Adrenal gland (tissue), 5 donors: Measurements from ENCODE around the gene LIMS1.

Experiments
- POLR2A ChIP-seq, 2 donors: fragments of 450-650 bp; IDR thresholded peaks; one replicate each; pipeline ENCODE4 v1.6.1; 2017; ENCODE audit warnings: antibody characterized with exemption in 2 of 2, mild to moderate bottlenecking in 2 of 2, moderate library complexity in 1 of 2
- TF ChIP-seq, protein P1 (sequence below), 6 experiments: fragments of 450-650 bp in 4 of 6; fragments of 200-600 bp in 2 of 6; sonication (generic) in 1 of 6; IDR thresholded peaks; 1 replicate in 5 of 6; 2 replicates in 1 of 6; pipeline versions ENCODE4 v1.5.1 to v1.8.0; 2016 to 2021; ENCODE audit warnings: antibody characterized with exemption in 6 of 6, mild to moderate bottlenecking in 2 of 6, moderate library complexity in 1 of 6
- donor health status: DM: no; HTN: no; CAD: no.

GRCh38 chr2:108490506-108491122, 43.7 kb upstream of the LIMS1 start:
- TF ChIP-seq, protein P1, sequence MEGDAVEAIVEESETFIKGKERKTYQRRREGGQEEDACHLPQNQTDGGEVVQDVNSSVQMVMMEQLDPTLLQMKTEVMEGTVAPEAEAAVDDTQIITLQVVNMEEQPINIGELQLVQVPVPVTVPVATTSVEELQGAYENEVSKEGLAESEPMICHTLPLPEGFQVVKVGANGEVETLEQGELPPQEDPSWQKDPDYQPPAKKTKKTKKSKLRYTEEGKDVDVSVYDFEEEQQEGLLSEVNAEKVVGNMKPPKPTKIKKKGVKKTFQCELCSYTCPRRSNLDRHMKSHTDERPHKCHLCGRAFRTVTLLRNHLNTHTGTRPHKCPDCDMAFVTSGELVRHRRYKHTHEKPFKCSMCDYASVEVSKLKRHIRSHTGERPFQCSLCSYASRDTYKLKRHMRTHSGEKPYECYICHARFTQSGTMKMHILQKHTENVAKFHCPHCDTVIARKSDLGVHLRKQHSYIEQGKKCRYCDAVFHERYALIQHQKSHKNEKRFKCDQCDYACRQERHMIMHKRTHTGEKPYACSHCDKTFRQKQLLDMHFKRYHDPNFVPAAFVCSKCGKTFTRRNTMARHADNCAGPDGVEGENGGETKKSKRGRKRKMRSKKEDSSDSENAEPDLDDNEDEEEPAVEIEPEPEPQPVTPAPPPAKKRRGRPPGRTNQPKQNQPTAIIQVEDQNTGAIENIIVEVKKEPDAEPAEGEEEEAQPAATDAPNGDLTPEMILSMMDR (IDR thresholded peaks at IDR 0.05): no peak
- no peak for TF ChIP-seq POLR2A (IDR thresholded peaks at IDR 0.05)
